GM12801 (cell line): ENCODE data around the gene ZBP1.

Experiments used
- CTCF ChIP-seq: IDR thresholded peaks from one replicate; pipeline ENCODE4 v1.5.1; 2011; ENCODE audit warnings: control low read depth; ENCODE audit not compliant: insufficient read length; ENCODE audit errors: extremely low read depth

Gene ZBP1

GRCh38 chr20:57652606-57653545, 32.6 kb upstream of the ZBP1 start:
- TF ChIP-seq CTCF: no peak

GRCh38 chr20:57651881-57652605, 31.8 kb upstream of the ZBP1 start:
- TF ChIP-seq CTCF: no peak

- no peak for TF ChIP-seq CTCF
Observed at GRCh38 chr20:57650756-57651483, 30.7 kb upstream of the ZBP1 start.

- TF ChIP-seq CTCF: no peak
Observed at GRCh38 chr20:57650266-57650665, 30.0 kb upstream of the ZBP1 start.

- no peak for TF ChIP-seq CTCF
Observed at GRCh38 chr20:57649617-57650015, 29.4 kb upstream of the ZBP1 start.

- no peak for TF ChIP-seq CTCF
Observed at GRCh38 chr20:57648878-57649616, 28.8 kb upstream of the ZBP1 start.
